Smooth muscle cell (in vitro differentiated cells): ENCODE measurements around the gene RBM24. TPM values are rescaled to one million over a fixed set of nuclear protein-coding genes. Genes with fewer than 3 reads are reported as not detected.

Experiments
- DNase-seq: peaks from one replicate; lab custom pipeline; 2025; ENCODE audit not compliant: unreplicated experiment; lab: John Stamatoyannopoulos, UW
- H2AFZ ChIP-seq: fragments of 200-600 bp; sonication (generic); 2 replicates; pipeline ENCODE4 v1.6.0; 2016; ENCODE audit warnings: antibody characterized with exemption, low read depth, mild to moderate bottlenecking
- H3F3A ChIP-seq: fragments of 200-600 bp; sonication (generic); 2 replicates; pipeline ENCODE4 v1.6.0; 2017; ENCODE audit warnings: antibody characterized with exemption, low read depth
- H3K27ac ChIP-seq: fragments of 200-600 bp; sonication (generic); 2 replicates; pipeline ENCODE4 v1.5.1; 2016; ENCODE audit warnings: low read depth, mild to moderate bottlenecking
- H3K27me3 ChIP-seq: fragments of 200-600 bp; sonication (generic); 2 replicates; pipeline ENCODE4 v1.6.1; 2016; ENCODE audit warnings: low read depth, mild to moderate bottlenecking
- H3K36me3 ChIP-seq: fragments of 200-600 bp; sonication (generic); 2 replicates; pipeline ENCODE4 v1.5.1; 2016; ENCODE audit warnings: low read depth
- H3K4me1 ChIP-seq: fragments of 200-600 bp; sonication (generic); 2 replicates; pipeline ENCODE4 v1.5.1; 2016; ENCODE audit warnings: low read depth
- H3K4me2 ChIP-seq: fragments of 200-600 bp; sonication (generic); 2 replicates; pipeline ENCODE4 v1.6.0; 2016; ENCODE audit warnings: mild to moderate bottlenecking
- H3K4me3 ChIP-seq: fragments of 200-600 bp; sonication (generic); 2 replicates; pipeline ENCODE4 v1.5.1; 2016; ENCODE audit warnings: mild to moderate bottlenecking
- H3K79me2 ChIP-seq: fragments of 200-600 bp; sonication (generic); 2 replicates; pipeline ENCODE4 v1.6.0; 2016; ENCODE audit warnings: low read depth, mild to moderate bottlenecking
- H3K9ac ChIP-seq: fragments of 200-600 bp; sonication (generic); 2 replicates; pipeline ENCODE4 v1.6.0; 2016; ENCODE audit warnings: low read depth
- H3K9me3 ChIP-seq: fragments of 200-600 bp; sonication (generic); replicated peaks from 2 replicates; pipeline ENCODE4 v1.5.1; 2016; ENCODE audit warnings: low read depth
- H4K20me1 ChIP-seq: fragments of 200-600 bp; sonication (generic); 2 replicates; pipeline ENCODE4 v1.6.0; 2016; ENCODE audit warnings: low read depth
- WGBS: methylation state at CpG from one replicate; pipeline ENCODE4 v1.1.7; 2016; ENCODE audit warnings: low lambda C conversion rate; 5-methylcytosine and 5-hydroxymethylcytosine counted together
- polyA plus RNA-seq: library from polyadenylated mRNA; unstranded; fragments of >200 nt; fragmentation: Nextera tagmentation; extraction: Ambion mirVana; gene quantifications from 2 replicates; pipeline ENCODE4 v1.2.1, GENCODE V29; 2016
- total RNA-seq: library from RNA; depleted of rRNA; stranded (reverse); fragments of >200 nt; gene quantifications from 2 replicates; pipeline ENCODE4 v1.2.3, GENCODE V29; 2014
- TF ChIP-seq, protein P1 (sequence below): fragments of 200-600 bp; sonication (generic); IDR thresholded peaks from 2 replicates; pipeline ENCODE4 v1.5.1; 2017; ENCODE audit warnings: borderline replicate concordance, mild to moderate bottlenecking, antibody characterized with exemption; ENCODE audit not compliant: insufficient read depth, poor library complexity, severe bottlenecking

Gene RBM24
- total and polyA plus RNA-seq, 2 experiments from 2014 or later: 5.8 to 6.2 TPM

DNA sequence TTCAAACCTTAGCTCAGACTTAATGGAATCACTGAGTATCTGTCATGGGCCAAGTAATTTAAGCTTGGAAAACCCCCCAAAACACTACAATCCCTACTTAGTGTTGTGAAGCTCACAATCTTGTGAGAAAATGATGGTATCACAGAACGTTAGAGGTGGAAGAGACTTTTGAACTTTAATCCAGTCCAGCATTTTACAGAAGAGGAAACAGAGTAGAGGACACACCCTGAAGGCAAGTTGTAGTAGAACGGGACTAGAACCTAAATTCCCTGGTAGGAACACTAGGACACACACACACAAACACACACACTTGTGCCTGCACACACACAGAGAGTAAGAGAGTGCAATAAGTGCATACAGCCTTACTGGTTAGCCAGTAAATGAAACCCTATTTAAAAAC lies 62.1 kb downstream of the RBM24 start:
- no peak overlapping the region for H3K4me2 ChIP-seq
- no peaks in the 10 kb centered on the region for H3K36me3 ChIP-seq
- no peaks in the 10 kb centered on the region for H3F3A ChIP-seq
- no peak overlapping the region for H3K9ac ChIP-seq
- no peaks in the 10 kb centered on the region for H3K27me3 ChIP-seq
- H2AFZ ChIP-seq: no peak overlapping the region
- 95% methylated on average over 2 of the region's 2 CpGs for WGBS
- no peaks in the 10 kb centered on the region for H3K79me2 ChIP-seq
- TF ChIP-seq, protein P1, sequence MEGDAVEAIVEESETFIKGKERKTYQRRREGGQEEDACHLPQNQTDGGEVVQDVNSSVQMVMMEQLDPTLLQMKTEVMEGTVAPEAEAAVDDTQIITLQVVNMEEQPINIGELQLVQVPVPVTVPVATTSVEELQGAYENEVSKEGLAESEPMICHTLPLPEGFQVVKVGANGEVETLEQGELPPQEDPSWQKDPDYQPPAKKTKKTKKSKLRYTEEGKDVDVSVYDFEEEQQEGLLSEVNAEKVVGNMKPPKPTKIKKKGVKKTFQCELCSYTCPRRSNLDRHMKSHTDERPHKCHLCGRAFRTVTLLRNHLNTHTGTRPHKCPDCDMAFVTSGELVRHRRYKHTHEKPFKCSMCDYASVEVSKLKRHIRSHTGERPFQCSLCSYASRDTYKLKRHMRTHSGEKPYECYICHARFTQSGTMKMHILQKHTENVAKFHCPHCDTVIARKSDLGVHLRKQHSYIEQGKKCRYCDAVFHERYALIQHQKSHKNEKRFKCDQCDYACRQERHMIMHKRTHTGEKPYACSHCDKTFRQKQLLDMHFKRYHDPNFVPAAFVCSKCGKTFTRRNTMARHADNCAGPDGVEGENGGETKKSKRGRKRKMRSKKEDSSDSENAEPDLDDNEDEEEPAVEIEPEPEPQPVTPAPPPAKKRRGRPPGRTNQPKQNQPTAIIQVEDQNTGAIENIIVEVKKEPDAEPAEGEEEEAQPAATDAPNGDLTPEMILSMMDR: no peak
- H3K9me3 ChIP-seq: no peaks in the 10 kb centered on the region
- no peak overlapping the region for H3K27ac ChIP-seq
- H4K20me1 ChIP-seq: no peaks in the 10 kb centered on the region
- H3K4me3 ChIP-seq: no peak overlapping the region
- H3K4me1 ChIP-seq: no peaks in the 10 kb centered on the region
- DNase-seq: no peak

Other genes with a start within 250 kb of the RBM24 start
- gene STMND1, start 179.3 kb upstream of the RBM24 start, total RNA-seq: not detected in 2 replicates
- gene STMND1, start 179.3 kb upstream of the RBM24 start, polyA plus RNA-seq: not detected in 2 replicates
- 16.8 and 19.0 TPM in 2 replicates for gene CAP2, start 112.2 kb downstream of the RBM24 start, total RNA-seq
- gene CAP2, start 112.2 kb downstream of the RBM24 start, polyA plus RNA-seq: 19.7 and 27.7 TPM in 2 replicates